Erythroblast (primary cell): ENCODE results near the gene SLAMF1.

Experiments used
- GATA1 ChIP-seq: IDR thresholded peaks from 2 replicates; pipeline ENCODE4 v1.6.1; 2011; ENCODE audit warnings: low read depth, mild to moderate bottlenecking, control low read depth, low read length, moderate library complexity
- POLR2A ChIP-seq: IDR thresholded peaks from 2 replicates; pipeline ENCODE4 v1.6.1; 2011; ENCODE audit warnings: mild to moderate bottlenecking, low read length

DNA sequence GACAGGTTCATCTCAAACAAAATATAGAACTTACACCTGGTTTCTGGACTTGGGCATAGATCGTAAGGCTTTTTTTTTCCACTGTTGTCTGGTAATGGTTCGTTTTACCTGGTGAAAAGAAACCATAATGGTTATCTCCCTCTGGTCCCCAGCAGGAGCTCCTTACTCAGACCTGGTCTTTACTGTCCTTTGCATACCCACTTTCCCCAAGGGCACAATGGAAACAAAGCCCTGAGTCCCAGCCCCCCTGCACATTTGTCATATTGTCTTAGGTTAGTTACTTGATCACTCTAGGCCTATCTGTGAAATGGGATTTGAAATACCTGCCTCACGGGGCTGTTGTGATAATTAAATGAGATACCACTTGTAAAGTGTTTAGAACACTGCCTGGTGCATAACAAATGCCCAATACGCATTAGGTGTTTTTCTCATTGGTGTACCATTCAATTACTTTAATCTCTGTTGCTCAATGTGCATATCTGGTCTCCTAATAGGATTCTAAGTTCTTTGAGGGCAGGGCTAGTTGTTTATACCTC, 27.0 kb downstream of the SLAMF1 start:
- no peak for TF ChIP-seq POLR2A
- no peak for TF ChIP-seq GATA1
